Measurements from ENCODE around the gene TMPRSS11E.

GRCh38 chr4:68466751-68467150 lies 19.5 kb downstream of the TMPRSS11E start:
- TF ChIP-seq, protein P1, sequence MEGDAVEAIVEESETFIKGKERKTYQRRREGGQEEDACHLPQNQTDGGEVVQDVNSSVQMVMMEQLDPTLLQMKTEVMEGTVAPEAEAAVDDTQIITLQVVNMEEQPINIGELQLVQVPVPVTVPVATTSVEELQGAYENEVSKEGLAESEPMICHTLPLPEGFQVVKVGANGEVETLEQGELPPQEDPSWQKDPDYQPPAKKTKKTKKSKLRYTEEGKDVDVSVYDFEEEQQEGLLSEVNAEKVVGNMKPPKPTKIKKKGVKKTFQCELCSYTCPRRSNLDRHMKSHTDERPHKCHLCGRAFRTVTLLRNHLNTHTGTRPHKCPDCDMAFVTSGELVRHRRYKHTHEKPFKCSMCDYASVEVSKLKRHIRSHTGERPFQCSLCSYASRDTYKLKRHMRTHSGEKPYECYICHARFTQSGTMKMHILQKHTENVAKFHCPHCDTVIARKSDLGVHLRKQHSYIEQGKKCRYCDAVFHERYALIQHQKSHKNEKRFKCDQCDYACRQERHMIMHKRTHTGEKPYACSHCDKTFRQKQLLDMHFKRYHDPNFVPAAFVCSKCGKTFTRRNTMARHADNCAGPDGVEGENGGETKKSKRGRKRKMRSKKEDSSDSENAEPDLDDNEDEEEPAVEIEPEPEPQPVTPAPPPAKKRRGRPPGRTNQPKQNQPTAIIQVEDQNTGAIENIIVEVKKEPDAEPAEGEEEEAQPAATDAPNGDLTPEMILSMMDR (IDR thresholded peaks at IDR 0.05; ENCODE audit: low read depth, low read length, missing input control): no peak
- no peak for TF ChIP-seq YY1 (IDR thresholded peaks at IDR 0.05)
- TF ChIP-seq FOXA1 (IDR thresholded peaks at IDR 0.05): no peak
- TF ChIP-seq, protein P2, sequence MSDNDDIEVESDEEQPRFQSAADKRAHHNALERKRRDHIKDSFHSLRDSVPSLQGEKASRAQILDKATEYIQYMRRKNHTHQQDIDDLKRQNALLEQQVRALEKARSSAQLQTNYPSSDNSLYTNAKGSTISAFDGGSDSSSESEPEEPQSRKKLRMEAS (IDR thresholded peaks at IDR 0.05): no peak
- TF ChIP-seq GABPA (IDR thresholded peaks at IDR 0.05 in 1 of 2, conservative IDR thresholded peaks at IDR 0.05 in 1 of 2): no peak
- TF ChIP-seq RAD21 (IDR thresholded peaks at IDR 0.05): no peak
- TF ChIP-seq NR2F2 (IDR thresholded peaks at IDR 0.05): no peak
- no peak for TF ChIP-seq REST (IDR thresholded peaks at IDR 0.05)
- TF ChIP-seq ATF3 (IDR thresholded peaks at IDR 0.05): no peak
- TF ChIP-seq JUND (IDR thresholded peaks at IDR 0.05): no peak
- TF ChIP-seq TAF1 (conservative IDR thresholded peaks at IDR 0.05): no peak
